Activated naive CD4-positive, alpha-beta T cell treated with anti-CD3 and anti-CD28 coated beads for 36 hours (primary cell): ENCODE measurements around the gene PIGBOS1. TPM values are rescaled to one million over a fixed set of nuclear protein-coding genes. Genes with fewer than 3 reads are reported as not detected.

Source experiments
- CTCF ChIA-PET: fragments of 350-600 bp; sonication (Branson Sonifier 250); formaldehyde crosslinking; loops from one replicate; lab custom pipeline; 2021; ENCODE audit warnings: antibody characterized with exemption; lab: Charles Lee
- DNase-seq: peaks from one replicate; pipeline ENCODE4 v3.0.0-alpha.2; 2020
- H3K27ac Mint-ChIP-seq: one replicate; pipeline ENCODE4 v1.8.0; 2021; ENCODE audit warnings: mild to moderate bottlenecking, mixed read lengths
- H3K27me3 Mint-ChIP-seq: one replicate; pipeline ENCODE4 v1.8.0; 2021; ENCODE audit warnings: low read depth, mixed read lengths
- H3K36me3 Mint-ChIP-seq: one replicate; pipeline ENCODE4 v1.8.0; 2021; ENCODE audit warnings: low read depth, mixed read lengths
- H3K4me1 Mint-ChIP-seq: one replicate; pipeline ENCODE4 v1.8.0; 2021; ENCODE audit warnings: low read depth, mixed read lengths
- H3K4me3 Mint-ChIP-seq: one replicate; pipeline ENCODE4 v1.8.0; 2021; ENCODE audit warnings: mild to moderate bottlenecking, moderate library complexity, mixed read lengths
- H3K9me3 Mint-ChIP-seq: one replicate; pipeline ENCODE4 v1.8.0; 2021; ENCODE audit warnings: mixed read lengths
- intact Hi-C: fragments of 100-400 bp; cut with micrococcal nuclease; formaldehyde crosslinking; loops from one replicate; pipeline ENCODE4 v1.15.1; 2023
- total RNA-seq, 2 experiments: library from RNA; stranded (reverse); gene quantifications; one replicate each; pipeline ENCODE4 v1.2.3, GENCODE V29; 2021

Gene PIGBOS1
- total RNA-seq, 2 experiments from 2014 or later, result 7.3 to 9.2 TPM

DNA sequence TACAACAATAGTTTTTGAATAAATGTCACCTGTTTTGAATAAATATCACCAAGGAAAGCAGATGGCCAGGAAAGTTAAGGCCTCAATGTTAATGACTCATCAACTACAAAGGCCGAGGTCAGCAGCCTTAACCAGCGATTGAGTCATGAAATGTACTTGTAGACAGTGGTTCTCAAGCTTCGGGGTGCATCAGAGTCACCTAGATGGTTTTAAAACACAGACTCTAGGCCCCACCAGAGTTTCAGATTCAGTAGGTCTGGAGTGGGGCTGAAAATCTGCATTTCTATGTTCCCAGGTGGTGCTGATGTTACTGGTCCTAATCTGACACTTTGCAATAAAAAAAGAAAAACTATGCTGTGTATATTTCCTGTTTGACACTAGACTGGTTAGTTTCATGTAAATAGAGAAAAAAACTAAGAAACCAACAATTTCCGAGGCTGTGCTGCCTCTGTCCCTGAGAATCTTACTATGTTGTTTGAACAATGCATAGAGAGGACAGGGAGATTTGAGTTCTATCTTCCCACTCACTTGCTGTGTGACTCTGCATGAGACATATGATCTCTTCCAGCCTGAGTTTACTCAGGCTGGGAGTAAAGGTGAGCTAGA is 39.1 kb downstream of the PIGBOS1 start:
- intact Hi-C loops, result loop anchor here (1.0 to 10.0 kb wide), 6 partner anchors 9 to 765 kb away; partner anchors contain the start of gene RAB27A
- peak; percentile 72 for DNase-seq
- H3K4me1 Mint-ChIP-seq, result peaks cover 95% of the 10 kb centered on the region
- H3K4me3 Mint-ChIP-seq, result peak overlapping the region; percentile 31
- no peaks in the 10 kb centered on the region for H3K9me3 Mint-ChIP-seq
- H3K27ac Mint-ChIP-seq, result peak overlapping the region; percentile 90
- H3K27me3 Mint-ChIP-seq, result no peaks in the 10 kb centered on the region
- CTCF ChIA-PET, result interaction anchor here (1.5 kb wide), 1 partner anchor 58 kb away, joined by 5 read pairs; no protein-coding TSS in a partner anchor
- peaks cover 25% of the 10 kb centered on the region for H3K36me3 Mint-ChIP-seq

- intact Hi-C loops, result no loop called here
- H3K27me3 Mint-ChIP-seq, result no peaks in the 10 kb centered on the region
- peak overlapping the region; percentile 90 for H3K27ac Mint-ChIP-seq
- H3K36me3 Mint-ChIP-seq, result peaks cover 25% of the 10 kb centered on the region
- DNase-seq, result no peak
- H3K4me1 Mint-ChIP-seq, result peaks cover 89% of the 10 kb centered on the region
- H3K4me3 Mint-ChIP-seq, result peak overlapping the region; percentile 31
- CTCF ChIA-PET, result interaction anchor here (1.5 kb wide), 1 partner anchor 57 kb away, joined by 5 read pairs; no protein-coding TSS in a partner anchor
- no peaks in the 10 kb centered on the region for H3K9me3 Mint-ChIP-seq
Observed at GRCh38 chr15:55279100-55279745, 39.7 kb downstream of the PIGBOS1 start.

DNA sequence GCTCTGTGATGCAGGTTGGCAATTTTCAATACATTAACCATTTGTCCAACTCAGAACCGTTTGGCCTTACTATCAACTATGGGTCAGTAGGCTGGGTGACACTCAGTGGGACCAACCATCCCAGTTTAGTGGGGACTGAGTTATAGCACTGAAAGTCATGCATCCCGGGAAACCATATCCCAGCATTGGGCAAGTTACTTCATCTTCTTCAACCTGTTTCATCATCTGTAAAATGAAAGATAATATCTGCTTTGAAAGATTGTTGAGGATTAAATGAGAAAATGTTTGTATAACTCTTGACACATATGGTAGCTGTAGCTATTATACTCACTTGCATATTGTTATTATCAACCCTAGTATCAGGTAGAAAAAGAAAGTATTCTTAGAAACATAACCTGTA is 41.2 kb downstream of the PIGBOS1 start:
- no peaks in the 10 kb centered on the region for H3K27me3 Mint-ChIP-seq
- CTCF ChIA-PET, result interaction anchor here (0.9 to 1.2 kb wide), 2 partner anchors 33 to 59 kb away, joined by 3 read pairs; no protein-coding TSS in a partner anchor
- peaks cover 88% of the 10 kb centered on the region for H3K4me1 Mint-ChIP-seq
- no peaks in the 10 kb centered on the region for H3K9me3 Mint-ChIP-seq
- no peak for DNase-seq
- H3K4me3 Mint-ChIP-seq, result no peak overlapping the region
- intact Hi-C loops, result no loop called here
- peak overlapping the region; percentile 84 for H3K27ac Mint-ChIP-seq
- peaks cover 33% of the 10 kb centered on the region for H3K36me3 Mint-ChIP-seq

DNA sequence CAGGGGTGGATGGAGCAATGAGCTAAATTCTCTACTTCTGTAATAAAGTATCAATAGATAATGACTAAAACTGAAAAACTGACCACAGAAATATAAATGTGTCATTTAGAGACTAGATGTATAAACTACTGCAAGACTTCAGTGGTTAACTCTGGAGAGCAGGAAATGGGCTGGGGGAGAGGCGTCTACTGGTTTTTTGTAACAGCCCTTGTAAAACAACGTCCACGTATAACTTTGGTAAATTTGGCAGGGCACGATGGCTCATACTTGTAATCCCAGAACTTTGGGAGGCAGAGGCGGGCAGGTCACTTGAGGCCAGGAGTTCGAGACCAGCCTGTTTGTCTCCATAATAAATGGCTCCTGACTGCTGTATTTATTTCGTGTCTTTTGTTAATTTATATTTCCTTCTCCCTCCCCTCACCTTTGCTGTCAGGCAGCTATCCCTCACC is 41.8 kb downstream of the PIGBOS1 start:
- H3K36me3 Mint-ChIP-seq, result peaks cover 36% of the 10 kb centered on the region
- H3K27me3 Mint-ChIP-seq, result no peaks in the 10 kb centered on the region
- peak overlapping the region; percentile 2 for H3K4me3 Mint-ChIP-seq
- peak; percentile 72 for DNase-seq
- intact Hi-C loops, result no loop called here
- CTCF ChIA-PET, result interaction anchor here (1.0 to 1.2 kb wide), 3 partner anchors 10 to 131 kb away, joined by 3 read pairs; partner anchors contain the start of genes CCPG1 and PIERCE2
- H3K9me3 Mint-ChIP-seq, result no peaks in the 10 kb centered on the region
- H3K4me1 Mint-ChIP-seq, result peaks cover 85% of the 10 kb centered on the region
- H3K27ac Mint-ChIP-seq, result peak overlapping the region; percentile 84

DNA sequence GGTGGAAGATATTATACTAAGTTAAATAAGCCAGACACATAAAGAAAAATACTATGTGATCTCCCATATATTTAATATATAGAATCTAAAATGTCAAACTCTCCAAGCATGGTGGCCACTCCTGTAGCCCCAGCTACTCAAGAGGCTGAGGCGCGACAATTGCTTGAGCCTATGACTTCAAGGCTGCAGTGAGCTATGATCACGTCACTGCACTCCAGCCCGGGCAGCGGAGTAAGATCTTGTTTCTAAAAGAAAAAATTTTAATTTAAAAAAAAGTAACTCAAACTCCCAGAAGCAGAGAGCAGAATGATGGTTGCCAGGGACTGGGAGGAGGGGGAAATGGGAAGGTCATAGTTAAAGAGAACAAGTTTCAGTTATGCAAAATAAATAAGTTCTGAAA is 42.6 kb downstream of the PIGBOS1 start:
- H3K27ac Mint-ChIP-seq, result no peak overlapping the region
- peaks cover 33% of the 10 kb centered on the region for H3K36me3 Mint-ChIP-seq
- H3K9me3 Mint-ChIP-seq, result no peaks in the 10 kb centered on the region
- no peaks in the 10 kb centered on the region for H3K27me3 Mint-ChIP-seq
- intact Hi-C loops, result no loop called here
- CTCF ChIA-PET, result interaction anchor here (1.0 to 1.1 kb wide), 2 partner anchors 9 to 132 kb away, joined by 3 read pairs; partner anchors contain the start of genes CCPG1 and PIERCE2
- H3K4me1 Mint-ChIP-seq, result peaks cover 82% of the 10 kb centered on the region
- no peak for DNase-seq
- H3K4me3 Mint-ChIP-seq, result no peak overlapping the region

DNA sequence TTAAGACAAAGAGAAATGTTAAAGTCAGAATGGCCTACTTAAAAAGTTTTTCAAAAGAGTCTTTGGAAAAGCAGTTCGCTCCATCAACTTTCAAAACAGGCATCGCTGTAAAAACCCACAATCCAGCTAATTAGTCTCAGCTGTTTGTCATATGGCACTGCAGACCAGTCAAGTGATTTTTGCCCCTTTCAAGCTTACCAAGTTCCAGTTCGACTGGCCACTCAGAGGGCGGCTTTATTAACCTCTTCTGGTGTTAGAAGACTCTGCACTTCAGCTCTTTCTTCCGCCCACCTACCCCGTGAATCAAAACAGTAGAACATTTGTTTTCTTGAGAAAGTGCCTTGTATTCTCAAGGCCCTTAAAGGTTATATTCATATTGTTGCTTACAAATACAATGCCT is 48.6 kb downstream of the PIGBOS1 start:
- intact Hi-C loops, result no loop called here
- Mint-ChIP-seq H3K27me3 (no peaks in the 10 kb centered on the region), H3K4me1 (peaks cover 73% of the 10 kb centered on the region), H3K9me3 (no peaks in the 10 kb centered on the region), H3K36me3 (peaks cover 53% of the 10 kb centered on the region), H3K4me3 (no peak overlapping the region), H3K27ac (no peak overlapping the region)
- CTCF ChIA-PET, result no interaction called here
- no peak for DNase-seq

GRCh38 chr15:55268176-55268695 is 50.7 kb downstream of the PIGBOS1 start:
- CTCF ChIA-PET, result interaction anchor here (0.5 to 1.5 kb wide), 2 partner anchors 21 to 139 kb away, joined by 3 to 4 read pairs; no protein-coding TSS in a partner anchor

DNA sequence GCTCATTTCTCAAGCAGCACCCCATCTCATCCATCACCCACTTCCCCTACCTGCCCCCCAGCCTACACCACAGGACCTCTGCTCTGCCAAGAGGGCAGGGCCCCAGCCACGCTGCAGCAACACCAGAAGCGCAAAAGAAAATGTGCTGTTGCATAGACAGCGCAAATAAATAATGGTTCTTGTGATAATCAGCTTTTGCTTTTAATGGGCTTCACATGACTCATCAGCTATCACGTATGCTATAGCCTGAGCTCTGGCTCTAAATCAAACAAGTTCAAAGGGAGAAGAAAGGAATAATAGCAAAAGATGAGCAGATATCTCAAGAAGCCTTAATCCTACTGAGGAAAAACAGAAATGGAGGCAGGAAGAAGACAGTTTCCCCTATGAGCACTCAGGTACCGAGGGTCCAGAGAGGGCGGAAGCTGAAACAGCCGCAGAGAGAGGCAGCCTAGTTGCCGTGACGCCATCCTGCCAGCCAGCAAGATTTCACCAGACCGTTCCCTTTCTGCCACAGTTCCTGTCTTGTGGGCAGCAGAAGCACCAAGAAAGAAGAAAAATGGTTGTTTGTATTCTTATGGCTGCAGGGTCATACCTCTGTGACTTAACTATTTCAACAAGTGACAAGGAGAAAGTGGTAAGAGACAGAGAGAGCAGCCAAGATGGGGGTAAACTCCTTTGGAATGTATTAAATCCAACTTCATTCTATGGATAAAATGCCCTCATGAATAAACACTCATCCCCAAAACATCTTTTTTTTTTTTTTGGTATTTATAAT is 51.3 kb downstream of the PIGBOS1 start:
- Mint-ChIP-seq H3K36me3 (peaks cover 54% of the 10 kb centered on the region), H3K4me1 (peaks cover 54% of the 10 kb centered on the region), H3K4me3 (peak overlapping the region; percentile 64), H3K27me3 (no peaks in the 10 kb centered on the region), H3K9me3 (no peaks in the 10 kb centered on the region), H3K27ac (peak overlapping the region; percentile 89)
- DNase-seq, result peak; percentile 81
- CTCF ChIA-PET, result interaction anchor here (0.6 to 1.5 kb wide), 5 partner anchors 9 to 49 kb away, joined by 3 to 4 read pairs (median 3); no protein-coding TSS in a partner anchor
- intact Hi-C loops, result loop anchor here (1.0 kb wide), 2 partner anchors 12 to 13 kb away; no protein-coding TSS in a partner anchor

More at GRCh38 chr15:55268176-55268695, 50.7 kb downstream of the PIGBOS1 start:
- intact Hi-C loops, result no loop called here
- Mint-ChIP-seq H3K4me3 (peak overlapping the region; percentile 64), H3K27me3 (no peaks in the 10 kb centered on the region), H3K4me1 (peaks cover 58% of the 10 kb centered on the region), H3K27ac (peak overlapping the region; percentile 89), H3K36me3 (peaks cover 49% of the 10 kb centered on the region), H3K9me3 (no peaks in the 10 kb centered on the region)
- no peak for DNase-seq

Other genes starting within 250 kb of the PIGBOS1 start
- 100 to 1,000 TPM; 201 to 209 TPM for gene RSL24D1, start 122.2 kb downstream of the PIGBOS1 start, total RNA-seq
- gene RAB27A, start 29.3 kb downstream of the PIGBOS1 start, total RNA-seq, result 100 to 1,000 TPM; 119 to 124 TPM
- gene PIGB, start 99 bp upstream of the PIGBOS1 start, total RNA-seq, result 10 to 100 TPM; 13.3 to 13.8 TPM
- gene CCPG1, start 89.2 kb upstream of the PIGBOS1 start, total RNA-seq, result 10 to 100 TPM in 1 of 2 experiments, 1 to 10 TPM in 1; 9.8 to 11.6 TPM
- under 1 TPM; 0.38 to 0.44 TPM for gene PIERCE2, start 89.4 kb upstream of the PIGBOS1 start, total RNA-seq
- gene DNAAF4, start 189.1 kb upstream of the PIGBOS1 start, total RNA-seq, result under 1 TPM; 0.30 to 0.69 TPM